GM21786 (cell line): ENCODE results near the gene NPY4R2.
A peak's percentile ranks its signal among the peaks of the same experiment; 100 is the strongest.
"Not testable (repeated sequence)": the region's sequence is repeated elsewhere in the genome, so short reads cannot be mapped to it uniquely, and the experiment has no call there.

Experiments
- ATAC-seq: cut with Tn5 transposase; IDR thresholded peaks from one replicate; pipeline ENCODE4 v1.9.1; 2021; ENCODE audit not compliant: unreplicated experiment

Gene NPY4R2

GRCh38 chr10:47928225-47928624 lies 9.8 kb downstream of the NPY4R2 start:
- not testable (repeated sequence) for ATAC-seq

- ATAC-seq = not testable (repeated sequence)
These were observed 14.4 kb downstream of the NPY4R2 start for GRCh38 chr10:47932824-47933223.

GRCh38 chr10:47933462-47933861 lies 15.0 kb downstream of the NPY4R2 start:
- ATAC-seq = not testable (repeated sequence)

GRCh38 chr10:47936772-47937228 lies 18.3 kb downstream of the NPY4R2 start:
- not testable (repeated sequence) for ATAC-seq

- ATAC-seq = not testable (repeated sequence)
These were observed 19.2 kb downstream of the NPY4R2 start for GRCh38 chr10:47937634-47938033.

GRCh38 chr10:47940821-47941220 lies 22.4 kb downstream of the NPY4R2 start:
- not testable (repeated sequence) for ATAC-seq

- ATAC-seq = not testable (repeated sequence)
These were observed 22.9 kb downstream of the NPY4R2 start for GRCh38 chr10:47941379-47941778.

- ATAC-seq = not testable (repeated sequence)
These were observed 24.0 kb downstream of the NPY4R2 start for GRCh38 chr10:47942351-47943019.

GRCh38 chr10:47943328-47943727 lies 24.9 kb downstream of the NPY4R2 start:
- ATAC-seq = not testable (repeated sequence)

GRCh38 chr10:47947424-47947823 lies 29.0 kb downstream of the NPY4R2 start:
- ATAC-seq = not testable (repeated sequence)

GRCh38 chr10:47957158-47957557 lies 38.7 kb downstream of the NPY4R2 start:
- ATAC-seq = not testable (repeated sequence)

- ATAC-seq = not testable (repeated sequence)
These were observed 41.2 kb downstream of the NPY4R2 start for GRCh38 chr10:47959677-47960076.

- not testable (repeated sequence) for ATAC-seq
These were observed 42.2 kb downstream of the NPY4R2 start for GRCh38 chr10:47960699-47961098.

- ATAC-seq = not testable (repeated sequence)
These were observed 44.3 kb downstream of the NPY4R2 start for GRCh38 chr10:47962785-47963184.

- not testable (repeated sequence) for ATAC-seq
These were observed 46.0 kb downstream of the NPY4R2 start for GRCh38 chr10:47964280-47965063.

- peak; percentile 75 for ATAC-seq
These were observed 50.5 kb downstream of the NPY4R2 start for GRCh38 chr10:47968988-47969387.

- ATAC-seq = not testable (repeated sequence)
These were observed 51.6 kb downstream of the NPY4R2 start for GRCh38 chr10:47970047-47970446.

- ATAC-seq = not testable (repeated sequence)
These were observed 53.1 kb downstream of the NPY4R2 start for GRCh38 chr10:47971598-47971997.

- not testable (repeated sequence) for ATAC-seq
These were observed 53.6 kb downstream of the NPY4R2 start for GRCh38 chr10:47972077-47972476.
